Neutrophil (primary cell): Measurements from ENCODE around the gene B3GALNT1.
A peak's percentile ranks its signal among the peaks of the same experiment; 100 is the strongest.

ENCODE experiments used
- H3K27ac ChIP-seq: fragments of 200-600 bp; sonication (generic); 2 replicates; pipeline ENCODE4 v1.5.1; 2016; ENCODE audit warnings: mild to moderate bottlenecking, moderate library complexity
- H3K27me3 ChIP-seq: fragments of 200-600 bp; sonication (generic); 2 replicates; pipeline ENCODE4 v1.6.0; 2016; ENCODE audit warnings: mild to moderate bottlenecking
- H3K36me3 ChIP-seq: fragments of 200-600 bp; sonication (generic); 2 replicates; pipeline ENCODE4 v1.5.1; 2017
- H3K4me1 ChIP-seq, 2 experiments: fragments of 200-600 bp in 1 of 2; sonication (generic) in 1 of 2; 1 replicate in 1 of 2; 2 replicates in 1 of 2; pipeline versions ENCODE4 v1.5.1 to v1.6.1; 2013 to 2016; ENCODE audit warnings: low read depth in 1 of 2, low read length in 1 of 2, mild to moderate bottlenecking in 1 of 2, moderate library complexity in 1 of 2; ENCODE audit not compliant: control insufficient read depth in 1 of 2, insufficient read depth in 1 of 2
- H3K4me3 ChIP-seq, 2 experiments: fragments of 200-600 bp in 1 of 2; sonication (generic) in 1 of 2; 1 replicate in 1 of 2; 2 replicates in 1 of 2; pipeline ENCODE4 v1.5.1; 2013 to 2016; ENCODE audit warnings: low read depth in 1 of 2, low read length in 1 of 2, mild to moderate bottlenecking in 1 of 2, moderate library complexity in 1 of 2
- H3K9me3 ChIP-seq: fragments of 200-600 bp; sonication (generic); 2 replicates; pipeline ENCODE4 v1.5.1; 2016
- CTCF ChIP-seq: fragments of 200-600 bp; sonication (generic); IDR thresholded peaks from 2 replicates; pipeline ENCODE4 v1.5.1; 2016; ENCODE audit warnings: antibody characterized with exemption

Gene B3GALNT1

GRCh38 chr3:161117646-161118045 lies 12.5 kb upstream of the B3GALNT1 start:
- no peaks in the 10 kb centered on the region for H3K27me3 ChIP-seq
- no peaks in the 10 kb centered on the region for H3K36me3 ChIP-seq
- TF ChIP-seq CTCF: no peak
- H3K4me3 ChIP-seq: no peak overlapping the region
- no peak overlapping the region for H3K27ac ChIP-seq
- H3K4me1 ChIP-seq: no peaks in the 10 kb centered on the region
- peaks cover 10% of the 10 kb centered on the region for H3K9me3 ChIP-seq

- TF ChIP-seq CTCF: no peak
- Histone ChIP-seq H3K27me3 (peaks cover under 1% of the 10 kb centered on the region), H3K4me3 (no peak overlapping the region), H3K9me3 (no peaks in the 10 kb centered on the region), H3K36me3 (no peaks in the 10 kb centered on the region), H3K27ac (no peak overlapping the region), H3K4me1 (peaks cover 7 to 13% of the 10 kb centered on the region in 2 experiments)
These were observed 3.7 kb upstream of the B3GALNT1 start for GRCh38 chr3:161108840-161109239.

GRCh38 chr3:161107311-161107710 lies 2.2 kb upstream of the B3GALNT1 start:
- H3K27ac ChIP-seq: no peak overlapping the region
- peaks cover 3% of the 10 kb centered on the region for H3K27me3 ChIP-seq
- no peak overlapping the region for H3K4me3 ChIP-seq
- H3K4me1 ChIP-seq: peaks cover 7 to 13% of the 10 kb centered on the region in 2 experiments
- TF ChIP-seq CTCF: no peak
- H3K9me3 ChIP-seq: no peaks in the 10 kb centered on the region
- H3K36me3 ChIP-seq: no peaks in the 10 kb centered on the region

GRCh38 chr3:161103776-161104385 lies 1.3 kb downstream of the B3GALNT1 start:
- H3K4me1 ChIP-seq: peaks cover 7 to 13% of the 10 kb centered on the region in 2 experiments
- H3K27ac ChIP-seq: no peak overlapping the region
- H3K27me3 ChIP-seq: peaks cover 3% of the 10 kb centered on the region
- peaks cover 8% of the 10 kb centered on the region for H3K36me3 ChIP-seq
- peak overlapping the region; percentile 76 to 84 for H3K4me3 ChIP-seq
- H3K9me3 ChIP-seq: no peaks in the 10 kb centered on the region
- TF ChIP-seq CTCF: no peak

GRCh38 chr3:161101609-161102008 lies 3.5 kb downstream of the B3GALNT1 start:
- Histone ChIP-seq H3K9me3 (no peaks in the 10 kb centered on the region), H3K36me3 (peaks cover 12% of the 10 kb centered on the region), H3K27ac (no peak overlapping the region), H3K27me3 (peaks cover 3% of the 10 kb centered on the region), H3K4me1 (peaks cover 7 to 13% of the 10 kb centered on the region in 2 experiments), H3K4me3 (no peak overlapping the region)
- no peak for TF ChIP-seq CTCF
